GM04504 (cell line): Measurements from ENCODE around the gene FLT1.

Experiments used
- DNase-seq: peaks from one replicate; pipeline ENCODE4 v3.0.0-alpha.2; 2012; ENCODE audit warnings: low read depth

FLT1 gene

DNA sequence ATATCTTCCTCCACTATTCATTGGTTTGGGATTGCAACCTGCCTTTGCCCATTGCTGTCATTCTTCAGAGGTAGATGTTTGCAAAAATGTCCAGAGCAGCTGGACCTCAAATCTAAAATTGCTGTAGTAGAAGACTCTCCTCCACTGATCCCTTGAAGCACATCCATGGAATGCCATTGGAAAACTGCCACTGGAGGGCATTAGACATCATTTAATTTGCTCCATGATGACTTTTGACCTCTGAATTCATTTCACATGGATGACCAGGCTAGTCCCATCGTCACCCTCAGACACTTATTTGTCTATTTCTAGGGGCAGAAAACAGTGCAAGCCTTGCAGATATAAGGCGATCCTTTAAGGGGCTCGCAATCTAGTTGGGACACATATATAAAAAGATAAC, 33.9 kb upstream of the FLT1 start:
- no peak for DNase-seq

DNA sequence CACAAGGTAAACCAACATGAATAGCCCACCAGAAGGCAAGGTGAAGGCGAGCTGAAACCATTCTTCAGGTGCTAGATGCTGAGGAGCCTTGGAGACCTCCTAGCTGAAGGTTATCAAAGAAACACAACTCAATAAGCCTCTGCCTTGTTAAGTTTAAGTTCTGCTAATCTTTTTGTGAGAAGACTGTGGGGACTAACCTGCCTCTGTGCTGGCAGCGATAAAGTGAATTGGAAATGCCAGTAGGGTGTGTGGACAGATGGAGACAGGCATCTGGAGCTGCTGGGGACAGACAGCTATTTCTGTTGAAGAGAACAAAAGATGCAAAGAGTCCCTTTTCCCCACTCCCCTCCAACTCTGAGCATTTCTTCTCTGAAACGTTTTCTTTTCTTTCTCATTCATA, 33.5 kb upstream of the FLT1 start:
- no peak for DNase-seq

DNA sequence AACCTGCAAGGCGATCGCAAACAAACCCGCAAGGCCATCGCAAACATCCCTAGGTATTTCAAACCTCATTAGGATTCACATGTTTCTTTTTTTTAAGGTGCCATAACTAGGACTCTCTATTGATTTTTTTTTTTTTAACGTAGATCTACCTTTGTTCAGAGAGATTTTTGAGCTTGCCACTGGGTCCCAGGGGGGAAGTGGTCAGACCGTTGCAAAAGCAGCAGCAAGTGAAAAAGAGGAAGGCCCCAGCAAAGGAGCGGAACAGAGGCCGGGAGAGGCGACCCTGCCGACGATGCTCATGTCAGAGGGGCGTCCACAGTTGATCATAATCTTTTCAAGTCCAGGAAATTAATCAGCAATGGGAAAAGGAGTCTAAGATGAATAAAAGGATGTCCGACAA, 32.7 kb upstream of the FLT1 start:
- DNase-seq = no peak

DNA sequence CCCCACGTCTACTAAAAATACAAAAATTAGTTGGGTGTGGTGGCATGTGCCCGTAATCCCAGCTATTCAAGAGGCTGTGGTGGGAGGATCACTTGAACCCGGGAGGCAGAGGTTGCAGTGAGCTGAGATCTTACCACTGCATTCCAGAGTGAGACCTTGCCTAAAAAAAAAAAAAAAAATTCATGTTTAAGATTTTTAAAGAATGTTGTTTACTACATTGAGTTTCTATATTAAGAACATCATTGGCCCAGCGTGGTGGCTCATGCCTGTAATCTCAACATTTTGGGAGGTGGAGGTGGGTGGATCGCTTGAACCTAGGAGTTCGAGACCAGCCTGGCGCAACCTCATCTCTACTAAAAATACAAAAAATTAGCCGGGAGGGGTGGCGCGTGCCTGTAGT, 31.9 kb upstream of the FLT1 start:
- no peak for DNase-seq

DNA sequence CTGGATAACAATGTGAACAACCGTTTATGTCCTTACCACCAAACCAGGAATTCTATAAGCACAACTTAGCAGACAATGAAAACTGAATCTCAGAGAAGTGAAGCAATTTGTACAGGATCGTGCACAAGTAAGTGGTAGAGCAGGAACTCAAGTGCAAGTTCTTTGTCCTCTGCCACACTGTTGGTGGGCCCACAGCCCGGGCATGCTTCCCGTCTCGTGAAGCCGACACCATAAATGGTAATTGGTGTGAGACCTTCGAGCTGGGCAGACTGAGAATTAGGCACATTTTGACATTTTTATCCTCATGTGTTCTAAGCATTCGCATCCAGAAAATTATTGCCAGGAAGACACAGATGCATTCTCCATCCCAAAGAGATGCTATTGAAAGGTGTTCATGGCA, 27.9 kb upstream of the FLT1 start:
- DNase-seq = no peak

DNA sequence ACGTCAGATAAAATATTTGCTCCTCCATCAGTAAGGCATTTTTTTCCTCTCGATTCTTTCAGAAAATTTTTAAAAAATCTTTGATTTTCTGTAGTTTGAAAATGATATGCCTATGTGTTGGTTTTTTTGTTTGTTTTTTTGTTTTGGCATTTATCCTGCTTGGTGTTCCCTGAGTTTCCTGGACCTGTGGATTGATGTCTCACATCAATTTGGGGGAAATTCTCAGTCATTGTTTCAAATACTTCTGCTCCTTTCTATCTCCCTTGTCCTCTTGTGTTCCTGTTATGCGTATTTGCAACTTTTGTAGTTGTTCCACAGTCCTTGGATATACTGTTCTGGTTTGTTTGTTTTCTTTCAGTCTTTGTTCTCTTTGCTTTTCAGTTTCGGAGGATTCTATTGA, 18.8 kb upstream of the FLT1 start:
- DNase-seq = no peak

DNA sequence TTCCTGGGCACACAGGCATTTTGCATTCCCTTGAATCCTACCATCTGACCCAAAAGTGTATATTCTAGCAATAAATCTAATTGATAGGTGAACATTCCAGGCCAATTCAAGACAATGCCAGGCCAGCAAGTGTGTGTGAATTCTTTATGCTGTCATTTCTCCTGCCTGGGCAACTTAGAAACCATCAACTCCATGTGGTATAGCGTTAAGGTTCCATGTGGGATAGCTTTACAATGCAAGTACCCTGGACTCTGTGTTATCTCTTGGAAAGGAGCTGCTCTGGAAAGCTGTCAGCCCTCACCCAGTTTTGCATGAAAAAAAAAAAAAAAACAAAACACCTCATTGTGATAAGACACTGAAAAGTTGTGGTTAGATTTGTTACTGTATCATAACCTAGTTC, 15.6 kb upstream of the FLT1 start:
- no peak for DNase-seq

DNA sequence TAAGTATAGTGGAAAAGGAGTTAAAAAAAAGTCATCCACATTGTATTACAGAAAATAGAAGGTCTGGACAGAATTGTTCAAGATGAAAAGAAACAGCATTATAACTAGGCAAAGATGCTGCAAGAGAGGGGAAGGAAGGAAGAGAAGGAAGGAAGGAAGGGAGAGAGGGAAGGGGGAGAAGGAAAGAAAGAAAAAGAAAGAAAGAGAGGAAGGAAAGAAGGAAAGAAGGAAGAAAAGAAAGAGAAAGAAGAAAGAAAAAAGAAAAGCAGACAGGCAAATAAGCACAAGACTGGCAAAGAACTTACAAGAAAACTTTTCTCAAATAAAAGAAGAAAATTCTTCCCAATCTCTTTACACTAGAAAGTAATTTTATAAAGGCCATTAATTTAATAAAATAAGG, 15.1 kb upstream of the FLT1 start:
- DNase-seq = no peak

DNA sequence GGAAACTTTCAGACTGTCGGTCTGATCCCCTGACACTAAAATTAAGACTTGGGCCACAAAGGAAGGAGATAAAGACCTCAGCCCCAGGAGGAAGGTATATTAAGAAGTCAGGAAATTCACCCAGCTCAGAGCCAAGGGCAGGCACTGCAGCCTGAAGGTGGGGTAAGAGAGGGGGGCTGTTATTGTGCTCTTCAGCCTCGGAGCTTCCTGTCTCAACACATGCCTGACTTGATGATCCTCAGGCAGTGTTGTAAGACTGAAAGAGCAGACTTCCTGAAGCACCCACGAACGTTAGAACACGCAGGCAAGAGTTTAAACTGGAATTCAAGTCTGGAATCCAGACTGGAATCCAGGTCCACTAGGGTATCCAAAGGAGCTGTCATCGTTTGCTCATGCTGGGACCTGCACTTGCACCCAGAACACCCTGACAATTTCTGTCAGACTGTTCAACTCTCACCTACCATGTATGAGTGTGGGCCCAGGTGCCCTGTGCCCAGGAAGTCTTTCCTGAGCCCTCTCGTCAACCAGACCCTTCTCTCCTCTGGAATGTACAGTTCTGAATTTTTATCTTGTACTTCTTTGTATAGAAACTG, 10.7 kb upstream of the FLT1 start:
- DNase-seq = no peak

DNA sequence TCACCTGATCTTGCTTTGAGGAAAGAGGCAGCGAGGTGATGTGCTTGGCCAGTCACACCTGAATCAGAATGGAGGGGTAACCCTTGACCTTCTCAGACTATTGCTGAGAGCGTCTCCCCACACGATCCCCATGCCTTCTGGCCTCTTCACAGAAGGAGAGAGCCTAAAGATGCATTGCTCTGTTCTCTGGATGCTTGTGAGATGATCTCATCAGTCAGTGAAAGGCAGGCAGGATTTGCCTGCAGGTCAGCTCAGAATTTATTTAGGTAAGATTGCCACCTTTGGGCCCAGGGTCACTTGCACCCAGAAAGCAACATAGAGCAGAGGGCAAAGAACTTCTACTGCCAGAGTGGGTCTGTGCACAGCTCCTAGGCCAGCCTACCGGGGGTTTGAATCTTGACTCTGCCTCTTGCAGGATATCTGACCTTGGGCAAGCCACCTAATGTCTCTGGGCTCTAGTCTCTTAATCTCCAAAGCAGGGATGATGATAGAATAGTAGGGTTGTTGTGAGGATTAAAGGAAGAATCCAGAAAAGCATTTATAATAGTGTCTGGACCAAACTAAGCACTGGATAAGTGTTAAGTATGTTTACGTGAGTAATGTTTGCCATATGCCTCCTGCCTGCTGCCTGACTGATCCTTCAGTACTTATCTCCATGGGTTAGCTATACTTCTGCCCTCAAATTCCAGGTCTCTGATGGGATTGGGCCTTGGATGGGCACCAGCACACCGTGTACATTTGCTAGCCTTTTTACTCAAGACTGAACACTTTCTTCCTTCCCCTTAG, 8.4 kb upstream of the FLT1 start:
- DNase-seq = no peak

DNA sequence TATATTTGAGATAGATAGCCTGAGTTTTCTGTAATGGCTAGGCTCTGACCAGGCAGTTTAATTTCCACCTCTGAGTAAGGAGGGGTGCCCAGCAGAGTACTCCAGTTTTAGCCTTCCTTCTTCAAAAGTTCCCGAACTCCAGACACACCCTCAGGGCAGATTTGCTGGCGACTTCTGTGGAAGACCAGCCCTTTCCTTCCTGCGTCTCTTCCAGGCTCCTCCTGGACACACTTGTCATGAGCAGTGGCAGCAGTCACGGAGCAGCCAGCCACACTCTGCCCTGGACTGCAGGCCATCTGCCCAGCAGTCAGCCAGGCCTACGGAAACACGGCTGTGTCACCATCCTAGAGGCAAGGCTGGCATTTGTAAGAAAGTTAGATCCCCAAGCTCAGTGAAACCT, 6.6 kb upstream of the FLT1 start:
- DNase-seq = no peak

DNA sequence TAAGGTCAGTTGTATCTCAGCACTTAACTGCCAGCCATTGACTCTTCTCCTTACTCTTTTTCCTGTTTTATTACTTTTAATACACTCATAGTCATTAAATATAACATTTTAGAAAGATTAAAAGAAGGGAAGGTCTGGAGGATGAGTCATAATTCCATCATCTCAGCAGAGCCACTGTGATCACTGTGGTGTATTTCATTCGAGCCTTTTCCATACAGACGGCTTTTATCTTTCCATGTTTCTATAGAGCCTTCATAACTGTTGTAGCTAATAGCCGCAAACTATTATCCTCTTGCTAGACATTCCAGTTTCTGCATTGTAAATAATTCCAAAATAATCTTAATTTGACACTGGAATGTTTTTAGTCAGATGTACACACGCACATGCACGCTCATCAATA, 4.7 kb upstream of the FLT1 start:
- DNase-seq = no peak

DNA sequence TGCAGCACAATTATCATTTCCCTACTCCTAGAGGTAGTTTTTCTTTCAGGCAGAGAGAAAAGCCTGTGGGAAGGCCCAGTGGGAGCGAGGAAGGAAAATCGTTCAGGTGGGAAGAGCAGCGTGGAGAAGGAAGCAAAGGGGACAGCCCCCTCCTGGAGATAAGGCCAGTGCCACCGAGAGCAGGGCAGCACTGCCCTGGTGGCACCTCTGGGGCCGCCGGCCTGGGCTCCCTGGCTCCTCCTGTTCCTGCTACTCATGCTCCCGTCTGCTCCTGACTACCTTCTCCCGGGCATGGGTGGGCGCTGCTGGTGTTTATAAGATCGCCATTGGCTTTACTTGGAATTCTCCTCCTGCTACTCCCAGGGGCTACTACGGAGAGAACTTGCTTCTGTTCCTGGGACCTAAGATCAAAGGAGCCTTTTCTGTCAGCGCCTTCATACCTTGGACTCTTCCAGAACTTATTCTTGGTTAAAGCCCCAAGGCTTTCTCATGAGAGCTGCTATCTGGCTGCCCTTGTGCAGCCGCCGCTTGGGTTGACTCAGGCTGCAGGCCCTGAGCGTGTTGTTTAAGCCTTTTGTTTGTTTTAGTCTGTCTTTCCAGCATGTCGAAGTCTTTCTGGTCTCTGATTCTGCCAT, 3.7 kb upstream of the FLT1 start:
- no peak for DNase-seq

DNA sequence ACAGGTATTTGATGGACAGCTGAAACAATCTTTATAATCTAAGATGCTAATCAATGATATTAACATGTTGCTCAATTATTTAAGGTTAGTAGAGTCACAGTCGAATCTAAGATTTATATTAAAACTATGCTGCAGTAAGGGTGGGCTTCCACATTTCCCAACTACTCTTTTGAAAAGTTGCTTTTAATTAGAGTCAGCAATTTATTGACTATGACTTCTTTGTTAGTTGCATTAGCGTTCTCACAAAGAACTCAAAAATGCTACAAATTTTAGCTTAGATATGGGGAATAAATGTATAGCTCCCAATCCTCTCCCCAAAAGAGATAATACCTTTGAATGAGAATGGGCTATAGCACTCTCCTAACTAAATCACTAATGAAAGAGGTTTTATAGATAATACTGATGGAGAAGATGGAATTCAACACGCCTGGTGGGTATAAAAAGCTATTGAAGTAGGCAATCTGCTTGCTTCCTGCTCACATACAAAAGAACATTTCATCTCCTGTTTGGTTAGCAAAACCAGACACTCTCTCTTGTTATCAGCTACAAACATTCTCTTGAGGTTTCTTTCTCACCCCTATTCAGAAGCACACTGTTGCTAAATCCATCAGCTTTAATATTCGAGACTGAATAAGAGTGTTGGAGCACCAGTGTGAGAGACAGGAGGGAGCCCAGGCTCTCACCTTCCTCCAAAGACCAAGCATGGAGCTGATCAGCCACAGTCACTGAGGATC, 2.4 kb upstream of the FLT1 start:
- DNase-seq = no peak

DNA sequence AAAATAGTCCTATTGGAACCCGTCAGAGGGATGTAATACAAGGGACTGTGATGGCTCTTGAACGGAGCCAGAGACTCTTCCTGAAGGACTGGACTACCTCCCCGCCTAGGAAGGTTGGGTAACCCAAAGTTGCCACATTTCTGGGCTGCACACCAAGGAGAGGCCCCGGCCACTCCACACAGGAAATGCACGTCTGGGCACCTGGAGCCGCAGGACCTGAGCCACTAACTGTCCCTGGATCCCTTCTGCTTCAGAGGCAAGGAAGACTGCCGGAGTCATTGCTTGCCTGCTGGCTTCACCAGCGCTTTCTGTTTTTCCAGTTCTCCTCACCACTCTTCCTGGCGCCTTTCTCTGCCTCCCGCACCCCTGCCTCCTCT, 1.2 kb upstream of the FLT1 start:
- no peak for DNase-seq

DNA sequence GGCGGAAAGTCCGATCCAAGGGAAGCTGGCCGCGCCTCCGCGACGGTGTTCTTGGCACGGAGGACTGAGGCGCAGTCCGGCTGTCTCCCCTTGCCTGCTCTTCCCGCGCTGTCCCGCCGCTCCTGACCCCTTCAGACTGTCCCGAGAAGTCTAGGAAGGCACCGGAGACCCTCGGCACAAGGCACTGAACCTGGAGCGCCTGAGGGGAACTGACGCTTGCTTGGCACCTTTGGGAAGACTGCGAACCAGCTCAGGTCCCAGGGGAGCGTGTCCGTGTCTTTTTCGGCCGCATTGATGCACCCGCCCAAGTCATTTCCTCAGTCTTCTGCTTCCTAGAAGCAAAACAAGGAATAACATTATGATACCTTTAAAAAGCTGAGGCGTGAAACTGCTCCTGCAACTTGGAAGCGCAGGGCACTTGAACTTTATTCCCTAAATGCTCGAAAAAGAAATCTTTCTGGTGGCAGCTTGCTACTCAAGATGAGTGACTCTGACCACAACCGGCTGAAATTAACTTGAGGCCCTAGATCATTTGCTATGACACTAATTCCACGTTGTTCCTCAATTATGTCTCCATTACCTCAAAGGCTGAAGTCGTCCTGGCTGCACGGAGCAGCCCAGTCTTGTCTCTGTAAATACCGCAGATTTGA, 735 bp upstream of the FLT1 start:
- DNase-seq = no peak

DNA sequence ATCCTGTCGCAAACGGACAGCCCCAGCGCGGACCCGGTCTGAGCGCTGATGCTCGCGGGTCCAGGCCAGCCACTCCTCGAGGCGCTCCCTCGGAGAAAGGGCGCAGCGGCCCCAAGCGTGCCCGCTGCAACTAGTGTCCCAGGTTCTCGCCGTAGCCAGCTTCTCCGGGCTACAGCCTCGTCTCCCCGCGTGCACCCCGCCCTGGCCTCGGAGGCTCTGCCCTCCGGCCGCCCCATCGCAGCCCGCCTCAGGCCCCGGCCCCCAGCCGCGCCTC, 487 bp downstream of the FLT1 start:
- DNase-seq = no peak

DNA sequence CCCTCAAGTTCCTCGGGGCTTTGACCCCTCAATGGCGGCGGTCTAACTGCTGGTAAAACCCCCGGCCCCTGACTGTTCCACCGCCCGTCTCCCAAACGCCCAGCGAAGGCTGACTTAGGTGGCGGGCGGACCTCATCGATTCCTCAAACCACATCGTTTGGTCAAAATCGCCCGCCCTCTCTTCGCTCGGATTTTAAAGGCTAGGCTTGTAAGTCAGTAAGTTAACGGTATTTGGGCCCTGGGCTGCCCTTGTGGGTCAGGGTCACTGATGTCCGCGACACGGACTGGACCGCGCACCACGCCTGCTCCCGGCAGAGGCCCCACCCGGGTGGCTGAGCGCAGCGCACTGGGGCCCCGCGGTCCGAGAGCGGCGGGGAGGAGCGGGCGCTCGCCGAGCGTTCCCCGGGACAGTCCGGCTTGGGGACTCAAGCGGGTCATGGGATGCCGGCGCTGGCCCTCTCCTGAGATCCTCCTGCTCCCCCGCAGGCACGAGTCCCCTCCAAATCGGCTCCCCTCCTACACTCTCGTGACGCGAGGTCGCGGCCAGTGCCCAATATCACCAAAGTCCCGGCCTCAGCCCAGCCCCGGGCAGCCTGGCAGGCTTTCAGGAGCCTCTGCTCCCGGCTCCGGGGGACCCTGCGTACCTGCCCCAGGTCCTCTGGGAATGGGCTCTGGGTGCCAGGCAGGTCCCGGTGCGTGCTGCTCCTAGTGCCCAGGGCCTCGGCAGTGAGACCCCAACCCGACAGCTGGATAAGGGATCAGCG, 1.0 kb downstream of the FLT1 start:
- no peak for DNase-seq

DNA sequence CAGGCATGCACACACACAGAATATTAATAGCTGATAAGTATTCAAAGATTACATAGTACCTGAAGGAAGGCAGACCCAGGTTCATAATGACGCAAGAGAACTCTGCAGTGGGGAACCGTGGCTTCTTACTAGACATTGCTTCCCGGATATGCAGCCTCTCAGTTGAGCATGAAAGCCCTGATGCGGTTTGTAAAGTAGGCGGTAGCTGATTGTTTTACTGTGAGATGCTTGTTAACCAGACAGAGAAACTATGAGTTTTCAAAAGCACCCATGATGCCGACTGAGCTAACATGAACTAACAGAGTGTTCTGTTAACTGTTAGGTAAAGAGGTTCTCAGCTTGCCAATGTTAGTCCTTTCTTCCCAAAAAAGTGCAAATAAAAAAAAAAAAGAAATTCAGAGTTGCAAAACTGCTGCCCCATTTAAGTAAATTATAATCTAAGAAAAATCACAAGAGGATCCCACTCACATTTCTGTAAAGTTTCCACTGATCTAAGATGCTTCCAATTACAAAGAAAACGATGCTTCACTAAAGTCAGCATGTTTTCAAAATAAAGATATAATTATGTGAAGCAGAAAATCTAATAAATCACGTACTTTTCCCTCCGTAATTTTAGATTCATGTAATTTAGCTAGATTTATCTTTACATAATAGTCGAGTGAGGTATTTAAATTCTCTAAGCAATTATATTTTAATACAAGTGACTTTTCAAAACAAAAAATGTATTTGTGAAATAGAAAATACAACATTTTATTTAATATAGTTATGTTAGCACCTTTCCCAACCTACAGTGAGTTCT, 2.2 kb downstream of the FLT1 start:
- DNase-seq = no peak

DNA sequence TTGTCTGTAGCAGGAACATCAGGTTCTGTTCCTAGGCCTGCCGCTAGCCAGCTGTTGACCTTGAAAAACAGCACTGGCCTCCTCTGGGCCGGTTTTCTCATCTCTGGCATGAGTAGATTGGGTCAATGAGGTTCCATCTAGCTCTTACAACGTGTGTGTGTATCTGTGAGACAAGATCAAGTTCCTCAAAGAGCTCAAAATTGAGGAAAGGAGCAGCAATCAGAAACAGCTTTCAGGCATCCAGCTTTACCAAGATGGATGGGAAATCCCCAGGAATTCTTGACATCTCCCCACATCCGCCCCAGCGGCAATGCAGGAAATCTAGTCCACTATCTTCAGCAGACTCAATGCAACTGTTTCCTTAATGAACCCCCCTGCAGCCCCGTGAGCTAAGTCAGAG, 4.9 kb downstream of the FLT1 start:
- DNase-seq = no peak

DNA sequence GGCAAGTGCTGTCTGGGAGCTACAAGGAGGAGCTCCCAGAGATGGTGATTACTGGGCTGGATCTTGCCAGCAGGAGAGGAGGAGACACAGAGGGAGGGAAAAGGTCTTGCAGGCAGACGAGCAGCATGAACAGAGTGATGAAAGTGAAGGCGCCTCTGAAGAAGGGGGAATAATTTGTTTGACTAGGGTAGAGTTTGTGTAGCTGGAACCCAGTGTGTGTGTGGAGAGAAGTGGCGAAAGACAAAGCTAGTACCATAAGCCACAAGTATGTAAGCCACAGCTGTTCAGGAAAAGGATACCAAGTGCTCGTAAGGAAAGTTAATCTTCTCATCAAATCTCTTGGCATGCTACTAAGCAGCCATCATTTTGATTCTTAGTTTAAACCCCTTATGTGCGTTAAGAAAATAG, 5.4 kb downstream of the FLT1 start:
- DNase-seq = peak; percentile 40
